Measurements from ENCODE around the gene CCL13.
"Not testable (repeated sequence)": the region's sequence is repeated elsewhere in the genome, so short reads cannot be mapped to it uniquely, and the experiment has no call there.

Gene CCL13

DNA sequence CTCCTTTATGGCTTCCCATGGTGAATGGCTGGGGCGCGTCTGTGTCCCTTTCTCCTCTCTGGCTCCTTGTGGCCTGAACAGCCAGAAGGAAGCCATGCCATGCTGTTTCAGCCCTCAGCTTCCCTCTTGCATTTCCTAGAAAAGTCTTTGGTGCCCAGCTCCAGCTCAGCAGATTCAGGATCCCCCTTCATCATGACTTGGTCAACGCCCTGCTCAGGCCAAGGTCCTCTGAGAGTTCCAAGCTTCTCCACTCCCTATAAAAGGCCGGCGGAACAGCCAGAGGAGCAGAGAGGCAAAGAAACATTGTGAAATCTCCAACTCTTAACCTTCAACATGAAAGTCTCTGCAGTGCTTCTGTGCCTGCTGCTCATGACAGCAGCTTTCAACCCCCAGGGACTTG is at the start of gene CCL13:
CCL13 (plus strand) TSS at position 287 of the 400 bp plus-strand sequence; CDS start at position 334, 47 bp downstream.
- Histone ChIP-seq H3K4me1 (ENCODE audit: insufficient read depth, low read length) (no peaks in the 10 kb centered on the region), H3K9me3 (ENCODE audit: control insufficient read depth, insufficient read depth, low read length) (no peaks in the 10 kb centered on the region), H3K36me3 (ENCODE audit: insufficient read depth, low read length) (no peaks in the 10 kb centered on the region), H3K9ac (ENCODE audit: low read depth, low read length) (no peak within 1 kb of the TSS)

GRCh38 chr17:34307110-34307509 is 49.2 kb upstream of the CCL13 start:
- Histone ChIP-seq H3K4me1 (ENCODE audit: insufficient read depth, low read length) (peaks cover 3% of the 10 kb centered on the region; the same call in 1 of the 2 replicates), H3K9ac (ENCODE audit: low read depth, low read length) (no peak overlapping the region), H3K9me3 (ENCODE audit: control insufficient read depth, insufficient read depth, low read length) (no peaks in the 10 kb centered on the region), H3K36me3 (ENCODE audit: insufficient read depth, low read length) (no peaks in the 10 kb centered on the region)

GRCh38 chr17:34308371-34308770 is 47.9 kb upstream of the CCL13 start:
- Histone ChIP-seq H3K9me3 (ENCODE audit: control insufficient read depth, insufficient read depth, low read length) (no peaks in the 10 kb centered on the region), H3K9ac (ENCODE audit: low read depth, low read length) (no peak overlapping the region), H3K4me1 (ENCODE audit: insufficient read depth, low read length) (peaks cover 3% of the 10 kb centered on the region; the same call in 1 of the 2 replicates), H3K36me3 (ENCODE audit: insufficient read depth, low read length) (no peaks in the 10 kb centered on the region)

GRCh38 chr17:34311291-34311690 is 45.0 kb upstream of the CCL13 start:
- no peaks in the 10 kb centered on the region for H3K9me3 ChIP-seq (ENCODE audit: control insufficient read depth, insufficient read depth, low read length)
- no peaks in the 10 kb centered on the region for H3K36me3 ChIP-seq (ENCODE audit: insufficient read depth, low read length)
- H3K4me1 ChIP-seq (ENCODE audit: insufficient read depth, low read length): peaks cover under 1% of the 10 kb centered on the region; the same call in 1 of the 2 replicates
- H3K9ac ChIP-seq (ENCODE audit: low read depth, low read length): no peak overlapping the region

DNA sequence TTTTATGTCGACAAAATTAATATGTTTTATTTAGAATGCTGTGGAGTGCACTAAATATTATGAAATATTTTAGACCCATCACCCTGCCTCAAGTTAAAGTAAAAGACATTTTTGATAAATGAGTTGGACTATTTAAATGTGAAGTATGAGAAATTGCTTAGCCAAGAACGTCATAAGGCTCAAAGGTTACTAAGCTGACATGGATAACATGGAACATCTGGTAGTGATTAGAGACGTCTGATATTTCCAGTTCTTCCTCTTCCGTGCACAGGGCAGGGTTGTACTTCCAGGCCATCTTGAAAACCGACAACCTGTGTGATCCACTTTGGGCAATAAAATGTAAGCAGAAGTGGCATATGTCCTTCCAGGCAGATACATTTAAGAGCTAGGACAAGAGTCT is 44.2 kb upstream of the CCL13 start:
- Histone ChIP-seq H3K9me3 (ENCODE audit: control insufficient read depth, insufficient read depth, low read length) (no peaks in the 10 kb centered on the region), H3K36me3 (ENCODE audit: insufficient read depth, low read length) (no peaks in the 10 kb centered on the region), H3K4me1 (ENCODE audit: insufficient read depth, low read length) (no peaks in the 10 kb centered on the region), H3K9ac (ENCODE audit: low read depth, low read length) (no peak overlapping the region)

DNA sequence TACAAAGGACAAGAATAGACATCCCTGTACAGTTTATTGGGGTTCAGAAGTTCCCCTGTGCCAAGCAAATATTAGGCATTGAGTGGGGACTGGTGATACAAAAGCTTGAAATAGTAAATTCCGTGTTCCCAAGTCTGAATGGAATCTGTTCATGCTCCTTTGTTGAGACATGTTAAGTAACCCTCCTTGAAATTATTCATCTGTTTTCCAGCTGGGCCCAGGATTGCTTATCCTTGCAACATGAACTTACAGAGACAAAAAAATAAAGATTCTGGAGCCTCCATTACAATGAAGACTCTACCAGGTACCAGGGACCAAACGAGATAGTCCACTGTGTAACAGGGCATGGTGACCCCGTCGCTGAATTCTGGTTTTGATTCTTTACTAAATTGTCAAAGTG is 43.1 kb upstream of the CCL13 start:
- no peaks in the 10 kb centered on the region for H3K4me1 ChIP-seq (ENCODE audit: insufficient read depth, low read length)
- H3K9me3 ChIP-seq (ENCODE audit: control insufficient read depth, insufficient read depth, low read length): no peaks in the 10 kb centered on the region
- no peaks in the 10 kb centered on the region for H3K36me3 ChIP-seq (ENCODE audit: insufficient read depth, low read length)
- H3K9ac ChIP-seq (ENCODE audit: low read depth, low read length): no peak overlapping the region

DNA sequence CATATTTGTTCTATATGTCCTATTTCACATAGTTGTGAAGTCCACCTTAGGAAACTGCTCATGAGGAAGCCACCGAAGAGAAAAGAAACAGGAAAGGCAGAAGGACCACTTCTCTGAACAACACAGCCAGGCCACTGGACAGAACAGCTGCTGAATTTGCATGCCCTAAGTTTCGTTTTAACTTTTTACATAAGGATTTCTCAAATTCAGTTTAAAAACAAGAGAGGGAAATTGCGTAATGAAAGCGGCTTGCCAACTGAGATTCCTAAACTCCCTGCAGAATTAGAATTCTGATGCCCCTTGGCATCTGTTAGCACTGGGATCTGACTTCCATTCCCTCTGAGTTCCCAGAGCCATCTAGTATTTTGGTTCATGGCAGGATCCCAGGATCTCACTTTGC is 42.0 kb upstream of the CCL13 start:
- Histone ChIP-seq H3K36me3 (ENCODE audit: insufficient read depth, low read length) (no peaks in the 10 kb centered on the region), H3K9me3 (ENCODE audit: control insufficient read depth, insufficient read depth, low read length) (no peaks in the 10 kb centered on the region), H3K9ac (ENCODE audit: low read depth, low read length) (no peak overlapping the region), H3K4me1 (ENCODE audit: insufficient read depth, low read length) (no peaks in the 10 kb centered on the region)

DNA sequence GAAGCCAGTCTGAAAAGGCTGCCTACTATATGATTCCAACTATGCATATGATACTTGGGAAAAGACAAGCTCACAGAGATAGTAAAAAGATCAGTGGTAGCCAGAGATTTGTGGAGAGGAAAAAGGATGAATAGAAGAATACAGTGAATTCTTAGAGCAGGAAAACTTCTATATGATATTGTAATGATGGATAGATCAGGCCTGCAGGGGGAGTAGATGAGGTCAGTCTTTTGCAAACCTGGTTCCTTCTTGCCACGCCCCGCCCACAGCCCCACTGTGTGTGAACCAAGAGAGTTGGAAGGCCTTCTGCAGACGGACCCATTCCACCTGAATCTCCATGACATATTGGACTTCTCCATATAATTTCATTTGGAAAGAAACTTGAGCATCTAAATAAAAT is 37.8 kb upstream of the CCL13 start:
- no peaks in the 10 kb centered on the region for H3K9me3 ChIP-seq (ENCODE audit: control insufficient read depth, insufficient read depth, low read length)
- no peaks in the 10 kb centered on the region for H3K4me1 ChIP-seq (ENCODE audit: insufficient read depth, low read length)
- no peaks in the 10 kb centered on the region for H3K36me3 ChIP-seq (ENCODE audit: insufficient read depth, low read length)
- H3K9ac ChIP-seq (ENCODE audit: low read depth, low read length): no peak overlapping the region

DNA sequence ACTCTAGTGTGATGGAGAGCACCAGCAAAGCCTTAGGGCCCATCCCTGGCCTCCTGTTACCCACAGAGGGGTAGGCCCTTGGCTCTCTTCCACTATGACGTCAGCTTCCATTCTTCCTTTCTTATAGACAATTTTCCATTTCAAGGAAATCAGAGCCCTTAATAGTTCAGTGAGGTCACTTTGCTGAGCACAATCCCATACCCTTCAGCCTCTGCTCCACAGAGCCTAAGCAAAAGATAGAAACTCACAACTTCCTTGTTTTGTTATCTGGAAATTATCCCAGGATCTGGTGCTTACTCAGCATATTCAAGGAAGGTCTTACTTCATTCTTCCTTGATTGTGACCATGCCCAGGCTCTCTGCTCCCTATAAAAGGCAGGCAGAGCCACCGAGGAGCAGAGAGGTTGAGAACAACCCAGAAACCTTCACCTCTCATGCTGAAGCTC is 37.2 kb upstream of the CCL13 start, which contains the start of gene CCL8:
CCL8 (plus strand) TSS at position 397 of the 445 bp plus-strand sequence. CDS start 67 bp downstream, outside the sequence.
- H3K9me3 ChIP-seq (ENCODE audit: control insufficient read depth, insufficient read depth, low read length): no peaks in the 10 kb centered on the region
- H3K36me3 ChIP-seq (ENCODE audit: insufficient read depth, low read length): no peaks in the 10 kb centered on the region
- no peaks in the 10 kb centered on the region for H3K4me1 ChIP-seq (ENCODE audit: insufficient read depth, low read length)
- no peak within 1 kb of the TSS for H3K9ac ChIP-seq (ENCODE audit: low read depth, low read length)

DNA sequence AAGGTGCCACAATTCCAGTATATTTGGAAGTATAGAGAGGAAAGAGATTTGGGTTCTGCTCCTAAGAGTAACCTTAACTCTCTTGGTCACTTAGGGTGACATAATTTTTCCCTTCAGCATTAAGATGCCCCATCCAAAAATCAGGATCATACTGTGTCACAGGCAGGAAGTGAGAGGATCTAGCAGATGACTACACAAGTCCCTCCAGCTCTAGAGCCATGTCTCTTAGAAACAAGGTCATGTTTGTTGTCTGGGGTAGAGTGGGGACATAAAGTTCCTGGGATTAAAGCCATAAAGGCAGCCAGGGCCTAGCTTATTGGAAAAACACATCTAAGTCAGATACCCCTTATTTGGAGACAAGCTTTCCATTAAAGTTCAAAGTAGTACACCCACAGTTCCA is 34.3 kb upstream of the CCL13 start:
- H3K4me1 ChIP-seq (ENCODE audit: insufficient read depth, low read length): no peaks in the 10 kb centered on the region
- H3K36me3 ChIP-seq (ENCODE audit: insufficient read depth, low read length): no peaks in the 10 kb centered on the region
- H3K9ac ChIP-seq (ENCODE audit: low read depth, low read length): no peak overlapping the region
- H3K9me3 ChIP-seq (ENCODE audit: control insufficient read depth, insufficient read depth, low read length): no peaks in the 10 kb centered on the region

DNA sequence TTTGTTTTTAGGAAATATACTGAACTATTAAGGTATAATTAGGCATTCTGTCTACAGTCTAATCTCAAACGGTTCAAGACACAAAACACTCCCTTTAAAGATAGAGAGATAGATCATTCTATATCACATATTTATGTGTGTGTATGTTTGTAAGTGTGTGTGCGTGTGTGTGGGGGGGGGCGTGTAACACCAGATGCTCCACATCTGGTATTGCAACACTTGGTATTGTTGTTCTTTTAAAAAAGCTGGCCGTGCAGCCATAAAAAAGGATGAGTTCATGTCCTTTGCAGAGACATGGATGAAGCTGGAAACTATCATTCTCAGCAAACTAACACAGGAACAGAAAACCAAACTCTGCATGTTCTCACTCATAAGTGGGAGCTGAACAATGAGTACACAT is 28.7 kb upstream of the CCL13 start:
- H3K9me3 ChIP-seq (ENCODE audit: control insufficient read depth, insufficient read depth, low read length); H3K9ac ChIP-seq (ENCODE audit: low read depth, low read length); H3K36me3 ChIP-seq (ENCODE audit: insufficient read depth, low read length); H3K4me1 ChIP-seq (ENCODE audit: insufficient read depth, low read length): not testable (repeated sequence)

DNA sequence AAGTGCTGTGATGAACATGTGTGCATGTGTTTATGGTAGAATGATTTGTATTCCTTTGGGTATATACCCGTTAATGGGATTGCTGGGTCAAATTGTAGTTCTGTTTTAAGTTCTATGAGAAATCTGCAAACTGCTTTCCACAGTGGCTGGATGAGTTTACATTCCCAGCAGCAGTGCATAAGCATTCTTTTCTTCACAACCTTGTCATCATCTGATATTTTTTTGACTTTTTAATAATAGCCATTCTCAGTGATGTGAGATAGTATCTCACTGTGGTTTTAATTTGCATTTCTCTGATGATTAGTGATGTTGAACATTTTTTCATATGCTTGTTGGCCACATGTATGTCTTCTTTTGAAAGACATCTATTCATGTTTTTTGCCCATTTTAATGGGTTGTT is 18.6 kb upstream of the CCL13 start:
- Histone ChIP-seq H3K9ac (ENCODE audit: low read depth, low read length) (no peak overlapping the region), H3K9me3 (ENCODE audit: control insufficient read depth, insufficient read depth, low read length) (no peaks in the 10 kb centered on the region), H3K4me1 (ENCODE audit: insufficient read depth, low read length) (no peaks in the 10 kb centered on the region), H3K36me3 (ENCODE audit: insufficient read depth, low read length) (no peaks in the 10 kb centered on the region)

DNA sequence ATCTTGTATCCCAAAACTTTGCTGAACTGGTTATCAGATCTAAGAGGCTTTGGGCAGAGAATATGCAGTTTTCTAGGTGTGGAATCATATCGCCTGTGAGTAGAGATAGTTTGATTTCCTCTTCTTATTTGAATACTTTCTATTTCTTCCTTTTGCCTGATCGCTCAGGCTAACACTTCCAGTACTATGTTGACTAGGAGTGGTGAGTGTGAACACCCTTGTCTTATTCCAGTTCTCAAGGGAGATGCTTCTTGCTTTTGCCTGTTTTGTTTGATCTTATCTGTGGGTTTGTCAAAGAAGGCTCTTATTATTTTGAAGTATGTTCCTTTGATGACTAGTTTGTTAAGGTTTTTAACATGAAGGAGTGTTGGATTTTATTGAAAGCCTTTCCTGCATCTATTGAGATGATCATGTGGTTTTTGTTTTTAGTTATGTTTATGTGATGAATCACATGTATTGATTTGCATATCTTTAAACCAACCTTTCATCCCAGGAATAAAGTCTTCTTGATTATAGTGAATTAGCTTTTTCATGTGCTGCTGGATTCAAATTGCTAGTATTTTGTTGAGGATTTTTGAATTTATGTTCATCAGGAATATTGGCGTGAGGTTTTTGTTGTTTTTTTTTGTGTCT is 17.0 kb upstream of the CCL13 start:
- Histone ChIP-seq H3K9me3 (ENCODE audit: control insufficient read depth, insufficient read depth, low read length) (no peaks in the 10 kb centered on the region), H3K36me3 (ENCODE audit: insufficient read depth, low read length) (no peaks in the 10 kb centered on the region), H3K4me1 (ENCODE audit: insufficient read depth, low read length) (no peaks in the 10 kb centered on the region), H3K9ac (ENCODE audit: low read depth, low read length) (no peak overlapping the region)

DNA sequence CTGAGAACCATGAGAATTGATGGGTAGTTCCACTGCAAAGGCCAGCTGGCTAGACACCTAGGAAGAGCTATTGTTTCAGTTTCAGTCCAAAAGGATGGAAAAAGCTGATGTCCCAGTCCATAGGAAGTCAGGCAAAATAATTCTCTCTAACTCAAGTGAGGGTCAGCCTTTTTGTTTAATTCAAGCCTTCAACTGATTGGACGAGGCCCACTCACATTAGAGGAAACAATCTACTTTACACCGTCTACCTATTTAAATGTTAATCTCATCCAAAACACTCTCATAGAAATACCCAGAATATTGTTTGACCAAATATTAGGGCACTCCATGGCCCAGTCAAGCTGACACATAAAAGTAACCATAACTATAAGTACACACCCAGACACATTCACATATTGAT is 14.4 kb upstream of the CCL13 start:
- Histone ChIP-seq H3K9ac (ENCODE audit: low read depth, low read length) (no peak overlapping the region), H3K4me1 (ENCODE audit: insufficient read depth, low read length) (no peaks in the 10 kb centered on the region), H3K36me3 (ENCODE audit: insufficient read depth, low read length) (no peaks in the 10 kb centered on the region), H3K9me3 (ENCODE audit: control insufficient read depth, insufficient read depth, low read length) (no peaks in the 10 kb centered on the region)

GRCh38 chr17:34347063-34347462 is 9.2 kb upstream of the CCL13 start:
- Histone ChIP-seq H3K36me3 (ENCODE audit: insufficient read depth, low read length) (no peaks in the 10 kb centered on the region), H3K4me1 (ENCODE audit: insufficient read depth, low read length) (no peaks in the 10 kb centered on the region), H3K9ac (ENCODE audit: low read depth, low read length) (no peak overlapping the region)

More at GRCh38 chr17:34347063-34347462, 9.2 kb upstream of the CCL13 start:
- no peaks in the 10 kb centered on the region for H3K9me3 ChIP-seq (ENCODE audit: control insufficient read depth, insufficient read depth, low read length)
